Measurements from ENCODE around the gene CD300E. TPM values are rescaled to one million over a fixed set of nuclear protein-coding genes. Genes with fewer than 3 reads are reported as not detected.

CD300E gene
- total and polyA plus RNA-seq, 9 donors: 0.11 to 1.1 (median 0.30) TPM

GRCh38 chr17:74659889-74660288 lies 36.4 kb upstream of the CD300E start:
- TF ChIP-seq EP300 (IDR thresholded peaks at IDR 0.05): no peak
- TF ChIP-seq CTCF (IDR thresholded peaks at IDR 0.05): no peak
- no peak for TF ChIP-seq POLR2A (IDR thresholded peaks at IDR 0.05)
- Histone ChIP-seq H3K27ac (no peak overlapping the region), H3K4me3 (no peak overlapping the region), H3K4me1 (ENCODE audit: insufficient read depth) (no peaks in the 10 kb centered on the region), H3K27me3 (no peaks in the 10 kb centered on the region), H3K9me3 (no peaks in the 10 kb centered on the region), H3K36me3 (no peaks in the 10 kb centered on the region)
- intact Hi-C loops (cut with DNase I): no loop called here
- 69 to 74% (median 71%) methylated on average over 4 of the region's 4 CpGs for WGBS, 3 donors
- no peak for DNase-seq

GRCh38 chr17:74658620-74659019 lies 35.1 kb upstream of the CD300E start:
- intact Hi-C loops (cut with DNase I): no loop called here
- H3K27me3 ChIP-seq: no peaks in the 10 kb centered on the region
- TF ChIP-seq EP300 (IDR thresholded peaks at IDR 0.05) (no peak), CTCF (IDR thresholded peaks at IDR 0.05) (no peak), POLR2A (IDR thresholded peaks at IDR 0.05) (no peak)
- H3K4me1 ChIP-seq (ENCODE audit: insufficient read depth): no peaks in the 10 kb centered on the region
- H3K36me3 ChIP-seq: no peaks in the 10 kb centered on the region
- 76 to 85% (median 78%) methylated on average over 6 of the region's 6 CpGs for WGBS, 3 donors
- H3K4me3 ChIP-seq: no peak overlapping the region
- DNase-seq: no peak
- H3K27ac ChIP-seq: no peak overlapping the region
- no peaks in the 10 kb centered on the region for H3K9me3 ChIP-seq

- DNase-seq: no peak
- no peaks in the 10 kb centered on the region for H3K4me1 ChIP-seq (ENCODE audit: insufficient read depth)
- H3K9me3 ChIP-seq: no peaks in the 10 kb centered on the region
- no peak for TF ChIP-seq CTCF (IDR thresholded peaks at IDR 0.05)
- TF ChIP-seq POLR2A (IDR thresholded peaks at IDR 0.05): no peak
- TF ChIP-seq EP300 (IDR thresholded peaks at IDR 0.05): no peak
- intact Hi-C loops (cut with DNase I): no loop called here
- 44 to 51% (median 48%) methylated on average over 5 of the region's 5 CpGs for WGBS, 3 donors
- H3K27ac ChIP-seq: no peak overlapping the region
- H3K4me3 ChIP-seq: no peak overlapping the region
- no peaks in the 10 kb centered on the region for H3K27me3 ChIP-seq
- H3K36me3 ChIP-seq: no peaks in the 10 kb centered on the region
Observed at GRCh38 chr17:74654742-74655141, 31.2 kb upstream of the CD300E start.

DNA sequence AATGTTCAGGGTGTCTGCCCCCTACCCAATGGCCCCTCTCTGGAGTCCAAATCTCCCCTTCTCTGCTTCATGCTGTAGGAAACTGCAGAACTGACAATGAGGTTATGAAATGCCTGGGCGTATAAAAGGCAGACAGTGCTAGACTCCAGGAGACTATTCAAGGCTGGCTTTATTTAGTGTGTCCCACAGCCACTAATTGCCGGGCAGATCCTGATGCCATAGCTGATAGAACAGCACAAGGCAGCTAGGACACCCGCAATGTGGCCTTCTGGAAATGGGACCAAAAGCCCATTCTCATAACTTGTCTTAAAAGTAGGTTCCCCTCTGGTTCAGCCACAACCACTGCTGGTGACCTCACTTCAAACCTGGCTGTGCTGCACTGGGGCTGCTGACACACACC lies 28.5 kb upstream of the CD300E start:
- TF ChIP-seq CTCF (IDR thresholded peaks at IDR 0.05) (no peak), POLR2A (IDR thresholded peaks at IDR 0.05) (no peak), EP300 (IDR thresholded peaks at IDR 0.05) (no peak)
- Histone ChIP-seq H3K27ac (no peak overlapping the region), H3K4me1 (ENCODE audit: insufficient read depth) (no peaks in the 10 kb centered on the region), H3K36me3 (no peaks in the 10 kb centered on the region), H3K9me3 (no peaks in the 10 kb centered on the region), H3K4me3 (no peak overlapping the region), H3K27me3 (no peaks in the 10 kb centered on the region)
- intact Hi-C loops (cut with DNase I): no loop called here
- no peak for DNase-seq
- WGBS, 3 donors: 76 to 84% (median 78%) methylated on average over 3 of the region's 3 CpGs

DNA sequence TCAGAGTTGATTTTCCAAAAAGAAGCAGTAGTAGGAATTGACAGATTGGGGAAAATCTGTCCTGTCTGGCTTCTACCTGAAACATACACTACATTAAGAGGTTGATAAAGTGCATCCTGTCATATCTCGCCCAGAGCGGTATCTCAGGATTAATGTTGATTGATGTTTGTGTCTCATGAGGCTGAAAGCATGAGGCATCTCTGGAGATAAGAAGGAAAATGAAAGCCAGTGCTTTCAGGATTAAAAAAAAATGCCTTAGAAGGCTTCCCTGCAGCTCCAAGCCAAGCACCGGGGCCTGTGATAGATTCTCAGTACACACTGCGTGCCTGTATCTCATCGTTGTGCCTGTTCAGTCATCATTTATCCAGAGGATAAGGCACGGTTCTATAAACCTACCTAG lies 26.4 kb upstream of the CD300E start:
- DNase-seq: no peak
- Histone ChIP-seq H3K27ac (no peak overlapping the region), H3K9me3 (no peaks in the 10 kb centered on the region), H3K4me3 (no peak overlapping the region), H3K27me3 (no peaks in the 10 kb centered on the region), H3K4me1 (ENCODE audit: insufficient read depth) (no peaks in the 10 kb centered on the region), H3K36me3 (no peaks in the 10 kb centered on the region)
- TF ChIP-seq CTCF (IDR thresholded peaks at IDR 0.05) (no peak), EP300 (IDR thresholded peaks at IDR 0.05) (no peak), POLR2A (IDR thresholded peaks at IDR 0.05) (no peak)
- 23 to 36% (median 31%) methylated on average over 6 of the region's 6 CpGs for WGBS, 3 donors
- intact Hi-C loops (cut with DNase I): no loop called here
